Measurements from ENCODE around the gene WDFY4.

Gene WDFY4

DNA sequence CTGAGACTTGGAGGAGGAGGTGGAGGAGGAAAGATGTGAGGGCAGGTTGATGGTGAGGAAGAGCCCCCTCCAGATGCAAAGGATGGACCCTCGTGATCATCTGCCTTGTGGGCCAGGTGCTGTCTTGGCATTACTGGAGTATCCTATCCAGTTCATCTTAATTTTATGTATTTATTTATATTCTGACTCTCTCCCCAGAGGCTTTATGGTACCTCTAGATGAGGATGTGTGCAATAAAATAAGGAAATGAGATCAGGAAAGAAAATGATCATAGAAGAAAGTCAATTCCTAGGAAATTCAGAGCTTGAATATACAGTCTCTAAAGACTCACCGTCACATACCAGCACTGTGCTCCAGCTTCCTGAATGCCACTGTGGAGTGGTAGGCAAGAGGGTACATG, 160.8 kb downstream of the WDFY4 start:
- Histone ChIP-seq H3K27ac (no peak overlapping the region), H3K4me1 (ENCODE audit: low read depth, poor library complexity, severe bottlenecking) (no peaks in the 10 kb centered on the region), H3K4me2 (no peak overlapping the region), H4K20me1 (ENCODE audit: insufficient read depth) (no peaks in the 10 kb centered on the region), H3K27me3 (ENCODE audit: insufficient read depth, low read depth) (no peaks in the 10 kb centered on the region), H3K4me3 (IDR thresholded peaks at IDR 0.05; ENCODE audit: insufficient read depth, low read depth, low read length) (no peak overlapping the region), H2AFZ (ENCODE audit: low read depth) (no peak overlapping the region), H3K36me3 (ENCODE audit: insufficient read depth) (no peaks in the 10 kb centered on the region), H3K9ac (no peak overlapping the region), H3K79me2 (ENCODE audit: insufficient read depth, low read depth) (no peaks in the 10 kb centered on the region)
- TF ChIP-seq, protein P1, sequence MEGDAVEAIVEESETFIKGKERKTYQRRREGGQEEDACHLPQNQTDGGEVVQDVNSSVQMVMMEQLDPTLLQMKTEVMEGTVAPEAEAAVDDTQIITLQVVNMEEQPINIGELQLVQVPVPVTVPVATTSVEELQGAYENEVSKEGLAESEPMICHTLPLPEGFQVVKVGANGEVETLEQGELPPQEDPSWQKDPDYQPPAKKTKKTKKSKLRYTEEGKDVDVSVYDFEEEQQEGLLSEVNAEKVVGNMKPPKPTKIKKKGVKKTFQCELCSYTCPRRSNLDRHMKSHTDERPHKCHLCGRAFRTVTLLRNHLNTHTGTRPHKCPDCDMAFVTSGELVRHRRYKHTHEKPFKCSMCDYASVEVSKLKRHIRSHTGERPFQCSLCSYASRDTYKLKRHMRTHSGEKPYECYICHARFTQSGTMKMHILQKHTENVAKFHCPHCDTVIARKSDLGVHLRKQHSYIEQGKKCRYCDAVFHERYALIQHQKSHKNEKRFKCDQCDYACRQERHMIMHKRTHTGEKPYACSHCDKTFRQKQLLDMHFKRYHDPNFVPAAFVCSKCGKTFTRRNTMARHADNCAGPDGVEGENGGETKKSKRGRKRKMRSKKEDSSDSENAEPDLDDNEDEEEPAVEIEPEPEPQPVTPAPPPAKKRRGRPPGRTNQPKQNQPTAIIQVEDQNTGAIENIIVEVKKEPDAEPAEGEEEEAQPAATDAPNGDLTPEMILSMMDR (conservative IDR thresholded peaks at IDR 0.05; ENCODE audit: low read depth, low read length), result no peak

- no peak overlapping the region for H3K9ac ChIP-seq
- H3K27me3 ChIP-seq (ENCODE audit: insufficient read depth, low read depth), result no peaks in the 10 kb centered on the region
- H3K36me3 ChIP-seq (ENCODE audit: insufficient read depth), result no peaks in the 10 kb centered on the region
These were observed 163.0 kb downstream of the WDFY4 start for GRCh38 chr10:48847691-48848090.

GRCh38 chr10:48856855-48857254, 172.2 kb downstream of the WDFY4 start:
- no peak overlapping the region for H3K4me3 ChIP-seq (IDR thresholded peaks at IDR 0.05; ENCODE audit: insufficient read depth, low read depth, low read length)
- no peak overlapping the region for H2AFZ ChIP-seq (ENCODE audit: low read depth)
- H3K36me3 ChIP-seq (ENCODE audit: insufficient read depth), result no peaks in the 10 kb centered on the region
- no peak overlapping the region for H3K27ac ChIP-seq
- TF ChIP-seq, protein P1 (conservative IDR thresholded peaks at IDR 0.05; ENCODE audit: low read depth, low read length), result no peak
- H3K4me1 ChIP-seq (ENCODE audit: low read depth, poor library complexity, severe bottlenecking), result no peaks in the 10 kb centered on the region
- H3K27me3 ChIP-seq (ENCODE audit: insufficient read depth, low read depth), result no peaks in the 10 kb centered on the region
- H3K9ac ChIP-seq, result no peak overlapping the region
- H3K79me2 ChIP-seq (ENCODE audit: insufficient read depth, low read depth), result no peaks in the 10 kb centered on the region
- H3K4me2 ChIP-seq, result no peak overlapping the region
- no peaks in the 10 kb centered on the region for H4K20me1 ChIP-seq (ENCODE audit: insufficient read depth)

More at GRCh38 chr10:48847691-48848090, 163.0 kb downstream of the WDFY4 start:
- no peaks in the 10 kb centered on the region for H3K4me1 ChIP-seq (ENCODE audit: low read depth, poor library complexity, severe bottlenecking)
- H3K27ac ChIP-seq, result no peak overlapping the region
- H3K4me2 ChIP-seq, result no peak overlapping the region
- TF ChIP-seq, protein P1 (conservative IDR thresholded peaks at IDR 0.05; ENCODE audit: low read depth, low read length), result no peak
- no peaks in the 10 kb centered on the region for H3K79me2 ChIP-seq (ENCODE audit: insufficient read depth, low read depth)
- no peak overlapping the region for H2AFZ ChIP-seq (ENCODE audit: low read depth)
- no peaks in the 10 kb centered on the region for H4K20me1 ChIP-seq (ENCODE audit: insufficient read depth)
- no peak overlapping the region for H3K4me3 ChIP-seq (IDR thresholded peaks at IDR 0.05; ENCODE audit: insufficient read depth, low read depth, low read length)

DNA sequence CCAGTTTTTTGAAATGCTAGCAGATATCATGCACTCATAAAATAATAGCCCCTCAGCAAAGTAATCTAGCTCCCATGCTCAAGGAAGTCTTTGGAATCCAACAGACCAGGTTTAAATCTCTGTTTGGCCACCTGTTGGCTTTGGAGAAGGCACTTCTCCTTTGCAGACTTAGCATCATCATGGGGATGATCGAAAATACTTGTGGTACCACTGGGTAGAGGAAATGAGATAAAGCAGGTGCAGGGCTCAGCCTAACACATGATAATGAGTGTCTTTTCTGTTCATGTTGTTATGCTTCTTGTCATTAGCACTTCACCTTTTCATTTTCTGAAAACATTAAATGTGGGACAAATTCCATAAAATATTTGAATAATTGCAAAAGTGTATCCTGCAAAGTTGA, 187.6 kb downstream of the WDFY4 start:
- H3K4me1 ChIP-seq (ENCODE audit: low read depth, poor library complexity, severe bottlenecking), result no peaks in the 10 kb centered on the region
- H3K4me2 ChIP-seq, result no peak overlapping the region
- H4K20me1 ChIP-seq (ENCODE audit: insufficient read depth), result no peaks in the 10 kb centered on the region
- H3K27ac ChIP-seq, result no peak overlapping the region
- TF ChIP-seq, protein P1 (conservative IDR thresholded peaks at IDR 0.05; ENCODE audit: low read depth, low read length), result no peak
- no peak overlapping the region for H3K9ac ChIP-seq
- H3K4me3 ChIP-seq (IDR thresholded peaks at IDR 0.05; ENCODE audit: insufficient read depth, low read depth, low read length), result no peak overlapping the region
- no peaks in the 10 kb centered on the region for H3K27me3 ChIP-seq (ENCODE audit: insufficient read depth, low read depth)
- H2AFZ ChIP-seq (ENCODE audit: low read depth), result no peak overlapping the region
- no peaks in the 10 kb centered on the region for H3K36me3 ChIP-seq (ENCODE audit: insufficient read depth)
- H3K79me2 ChIP-seq (ENCODE audit: insufficient read depth, low read depth), result no peaks in the 10 kb centered on the region

Measured in KMS-11 (cell line).